Inflammatory macrophage treated with lipopolysaccharide for 4 hours (primary cell): ENCODE measurements around the gene RBBP6.

ENCODE experiments used
- DNase-seq: peaks from one replicate; pipeline ENCODE4 v3.0.0-alpha.2; 2020

Gene RBBP6

GRCh38 chr16:24524855-24525677 lies 14.3 kb upstream of the RBBP6 start:
- peak; percentile 91 for DNase-seq

GRCh38 chr16:24525970-24526559 lies 13.3 kb upstream of the RBBP6 start:
- no peak for DNase-seq

GRCh38 chr16:24526701-24527495 lies 12.5 kb upstream of the RBBP6 start:
- peak; percentile 11 for DNase-seq

- no peak for DNase-seq
Observed at GRCh38 chr16:24531166-24531565, 8.2 kb upstream of the RBBP6 start.

GRCh38 chr16:24534620-24535019 lies 4.7 kb upstream of the RBBP6 start:
- no peak for DNase-seq

- DNase-seq, result no peak
Observed at GRCh38 chr16:24535827-24536226, 3.5 kb upstream of the RBBP6 start.

- DNase-seq, result no peak
Observed at GRCh38 chr16:24536671-24537070, 2.7 kb upstream of the RBBP6 start.

GRCh38 chr16:24537474-24538337 lies 1.7 kb upstream of the RBBP6 start:
- peak; percentile 22 for DNase-seq

- peak; percentile 62 for DNase-seq
Observed at GRCh38 chr16:24538756-24539294, 541 bp upstream of the RBBP6 start.

GRCh38 chr16:24539850-24540601 lies 660 bp downstream of the RBBP6 start:
- DNase-seq, result peak; percentile 60

- peak; percentile 22 for DNase-seq
Observed at GRCh38 chr16:24540602-24541210, 1.3 kb downstream of the RBBP6 start.

GRCh38 chr16:24541233-24541933 lies 2.0 kb downstream of the RBBP6 start:
- DNase-seq, result peak; percentile 32

GRCh38 chr16:24543949-24544348 lies 4.6 kb downstream of the RBBP6 start:
- no peak for DNase-seq

GRCh38 chr16:24544640-24545039 lies 5.3 kb downstream of the RBBP6 start:
- DNase-seq, result no peak

GRCh38 chr16:24550295-24550694 lies 10.9 kb downstream of the RBBP6 start:
- DNase-seq, result no peak

GRCh38 chr16:24552705-24553246 lies 13.4 kb downstream of the RBBP6 start:
- no peak for DNase-seq

GRCh38 chr16:24553983-24554382 lies 14.6 kb downstream of the RBBP6 start:
- DNase-seq, result no peak

- no peak for DNase-seq
Observed at GRCh38 chr16:24555346-24555872, 16.0 kb downstream of the RBBP6 start.

- DNase-seq, result no peak
Observed at GRCh38 chr16:24562811-24563210, 23.4 kb downstream of the RBBP6 start.

GRCh38 chr16:24568392-24568791 lies 29.0 kb downstream of the RBBP6 start:
- no peak for DNase-seq
